H9 (cell line): ENCODE data around the gene AMDHD1. TPM values are rescaled to one million over a fixed set of nuclear protein-coding genes. Genes with fewer than 3 reads are reported as not detected.

Source experiments
- DNase-seq: peaks from one replicate; pipeline ENCODE4 v3.0.0-alpha.2; 2017
- H2AFZ ChIP-seq: one replicate; pipeline ENCODE4 v1.6.1; 2013; ENCODE audit warnings: mild to moderate bottlenecking, low read length, control low read depth, moderate library complexity
- H2AK5ac ChIP-seq: 2 replicates; pipeline ENCODE4 v1.6.1; 2013; ENCODE audit warnings: low read length, control low read depth, mixed read lengths; ENCODE audit not compliant: insufficient read length
- H2BK120ac ChIP-seq: one replicate; pipeline ENCODE4 v1.6.1; 2013; ENCODE audit warnings: low read depth, mild to moderate bottlenecking, low read length, control low read depth, inconsistent platforms; ENCODE audit not compliant: poor library complexity, severe bottlenecking
- H2BK12ac ChIP-seq: 2 replicates; pipeline ENCODE4 v1.6.1; 2013; ENCODE audit warnings: low read length, control low read depth, mixed read lengths, low read depth; ENCODE audit not compliant: insufficient read length
- H2BK15ac ChIP-seq: 2 replicates; pipeline ENCODE4 v1.6.1; 2013; ENCODE audit warnings: low read depth, low read length, control low read depth
- H2BK20ac ChIP-seq: one replicate; pipeline ENCODE4 v1.6.1; 2013; ENCODE audit warnings: low read depth, mild to moderate bottlenecking, low read length, control low read depth, inconsistent platforms; ENCODE audit not compliant: poor library complexity, severe bottlenecking
- H2BK5ac ChIP-seq: 2 replicates; pipeline ENCODE4 v1.6.1; 2013; ENCODE audit warnings: low read length, control low read depth, mixed read lengths; ENCODE audit not compliant: insufficient read length
- H3K14ac ChIP-seq: 2 replicates; pipeline ENCODE4 v1.6.1; 2013; ENCODE audit warnings: low read length, control low read depth; ENCODE audit not compliant: insufficient read depth
- H3K18ac ChIP-seq: 2 replicates; pipeline ENCODE4 v1.6.1; 2013; ENCODE audit warnings: low read depth, mild to moderate bottlenecking, mixed read lengths, low read length, control low read depth; ENCODE audit not compliant: insufficient read length
- H3K23ac ChIP-seq: 2 replicates; pipeline ENCODE4 v1.6.1; 2013; ENCODE audit warnings: low read length, control low read depth, mixed read lengths, low read depth; ENCODE audit not compliant: insufficient read length
- H3K23me2 ChIP-seq: 2 replicates; pipeline ENCODE4 v1.6.1; 2013; ENCODE audit warnings: low read depth, mild to moderate bottlenecking, mixed read lengths, low read length, control low read depth; ENCODE audit not compliant: insufficient read length, poor library complexity, severe bottlenecking
- H3K27ac ChIP-seq: 2 replicates; pipeline ENCODE4 v1.5.1; 2013; ENCODE audit warnings: low read length, control low read depth, mixed read lengths, low read depth; ENCODE audit not compliant: insufficient read length
- H3K27me3 ChIP-seq: 2 replicates; pipeline ENCODE4 v1.6.1; 2013; ENCODE audit warnings: low read length, control low read depth, inconsistent platforms; ENCODE audit not compliant: insufficient read depth
- H3K4ac ChIP-seq: 2 replicates; pipeline ENCODE4 v1.6.1; 2013; ENCODE audit warnings: low read depth, mild to moderate bottlenecking, control low read depth, inconsistent platforms, low read length, moderate library complexity
- H3K4me1 ChIP-seq: 2 replicates; pipeline ENCODE4 v1.6.1; 2013; ENCODE audit warnings: low read length, control low read depth, inconsistent platforms; ENCODE audit not compliant: insufficient read depth
- H3K4me2 ChIP-seq: 2 replicates; pipeline ENCODE4 v1.6.1; 2013; ENCODE audit warnings: low read length, control low read depth, mixed read lengths; ENCODE audit not compliant: insufficient read length, insufficient read depth
- H3K56ac ChIP-seq: 2 replicates; pipeline ENCODE4 v1.6.1; 2013; ENCODE audit warnings: low read depth, mild to moderate bottlenecking, mixed read lengths, low read length, control low read depth; ENCODE audit not compliant: insufficient read length
- H3K79me1 ChIP-seq: 2 replicates; pipeline ENCODE4 v1.6.1; 2013; ENCODE audit warnings: low read depth, mild to moderate bottlenecking, moderate library complexity, low read length, control low read depth, inconsistent platforms; ENCODE audit not compliant: insufficient read depth, poor library complexity, severe bottlenecking
- H3K79me2 ChIP-seq: 2 replicates; pipeline ENCODE4 v1.6.1; 2013; ENCODE audit warnings: low read length, control low read depth, inconsistent platforms; ENCODE audit not compliant: insufficient read depth
- H3K9ac ChIP-seq: 2 replicates; pipeline ENCODE4 v1.6.1; 2013; ENCODE audit warnings: low read length, control low read depth, mixed read lengths; ENCODE audit not compliant: insufficient read length; ENCODE audit errors: extremely low read depth
- H3K9me3 ChIP-seq: one replicate; pipeline ENCODE4 v1.6.1; 2013; ENCODE audit warnings: low read depth, low read length, inconsistent platforms; ENCODE audit not compliant: control insufficient read depth
- H3T11ph ChIP-seq: one replicate; pipeline ENCODE4 v1.6.1; 2013; ENCODE audit warnings: mild to moderate bottlenecking, low read length, control low read depth, inconsistent platforms
- H4K20me1 ChIP-seq: one replicate; pipeline ENCODE4 v1.6.1; 2013; ENCODE audit not compliant: control insufficient read depth, insufficient read length, insufficient read depth
- H4K5ac ChIP-seq: 2 replicates; pipeline ENCODE4 v1.6.1; 2013; ENCODE audit warnings: low read depth, mild to moderate bottlenecking, mixed read lengths, low read length, control low read depth; ENCODE audit not compliant: insufficient read length
- H4K8ac ChIP-seq: replicated peaks from 2 replicates; pipeline ENCODE4 v1.6.1; 2013; ENCODE audit warnings: low read length, control low read depth, mixed read lengths, low read depth; ENCODE audit not compliant: insufficient read length
- H4K91ac ChIP-seq: 2 replicates; pipeline ENCODE4 v1.6.1; 2013; ENCODE audit warnings: low read depth, mild to moderate bottlenecking, moderate library complexity, mixed read lengths, low read length, control low read depth; ENCODE audit not compliant: insufficient read length
- H3K27ac Mint-ChIP-seq, 3 experiments: 2 replicates in 2 of 3; 3 replicates in 1 of 3; pipeline ENCODE4 v1.8.0; 2020 to 2021; ENCODE audit warnings: mixed read lengths in 3 of 3, mild to moderate bottlenecking in 1 of 3, moderate library complexity in 1 of 3
- H3K27me3 Mint-ChIP-seq: 2 replicates; pipeline ENCODE4 v1.8.0; 2021; ENCODE audit warnings: low read depth, mild to moderate bottlenecking, moderate library complexity, mixed read lengths
- H3K36me3 Mint-ChIP-seq, 3 experiments: 2 replicates in 2 of 3; 3 replicates in 1 of 3; pipeline ENCODE4 v1.8.0; 2020 to 2021; ENCODE audit warnings: low read depth in 3 of 3, mixed read lengths in 3 of 3; ENCODE audit not compliant: insufficient read depth in 1 of 3
- H3K4me1 Mint-ChIP-seq, 2 experiments: 2 replicates each; pipeline ENCODE4 v1.8.0; 2020; ENCODE audit warnings: mixed read lengths in 2 of 2
- H3K4me3 Mint-ChIP-seq, 2 experiments: 2 replicates in 1 of 2; 3 replicates in 1 of 2; pipeline ENCODE4 v1.8.0; 2020 to 2021; ENCODE audit warnings: mild to moderate bottlenecking in 2 of 2, mixed read lengths in 2 of 2, moderate library complexity in 1 of 2
- H3K9me3 Mint-ChIP-seq, 2 experiments: 2 replicates in 1 of 2; 3 replicates in 1 of 2; pipeline ENCODE4 v1.8.0; 2020; ENCODE audit warnings: mild to moderate bottlenecking in 2 of 2, mixed read lengths in 2 of 2, moderate library complexity in 1 of 2
- CTCF ChIP-seq: fragments of 200-600 bp; sonication (generic); conservative IDR thresholded peaks from 3 replicates; pipeline ENCODE4 v1.8.0; 2021; ENCODE audit warnings: antibody characterized with exemption, mild to moderate bottlenecking
- total RNA-seq: library from RNA; stranded (reverse); gene quantifications from 2 replicates; pipeline ENCODE4 v1.2.1, GENCODE V29; 2021

The AMDHD1 gene
- total RNA-seq, 1 experiment from 2014 or later, result 0.42 TPM

- H4K8ac ChIP-seq, result no peak overlapping the region
- H2AFZ ChIP-seq, result no peak overlapping the region
- Mint-ChIP-seq H3K4me1 (peaks cover 25 to 35% of the 10 kb centered on the region in 2 experiments), H3K27ac (no peak overlapping the region), H3K36me3 (peaks cover 0 to 8% (median 0%) of the 10 kb centered on the region in 3 experiments; a peak in 1 of 7 replicates), H3K27me3 (no peaks in the 10 kb centered on the region; the same call in 1 of the 2 replicates), H3K4me3 (no peak overlapping the region), H3K9me3 (peaks cover 0 to 4% of the 10 kb centered on the region in 2 experiments; a peak in 2 of 5 replicates)
- no peaks in the 10 kb centered on the region for H4K20me1 ChIP-seq
- no peak overlapping the region for H3K4me2 ChIP-seq
- H3K23me2 ChIP-seq, result no peaks in the 10 kb centered on the region
- H4K91ac ChIP-seq, result no peak overlapping the region
- no peak for TF ChIP-seq CTCF
- no peak overlapping the region for H2BK15ac ChIP-seq
- H3K23ac ChIP-seq, result no peak overlapping the region
- H2BK5ac ChIP-seq, result no peak overlapping the region
- H2BK12ac ChIP-seq, result no peak overlapping the region
- H3K4me1 ChIP-seq, result no peaks in the 10 kb centered on the region; the same call in 1 of the 2 replicates
- no peak overlapping the region for H3K9ac ChIP-seq
- DNase-seq, result no peak
- no peak overlapping the region for H2AK5ac ChIP-seq
- no peaks in the 10 kb centered on the region for H3K27me3 ChIP-seq
- H3K9me3 ChIP-seq, result no peaks in the 10 kb centered on the region
- H3K79me1 ChIP-seq, result no peaks in the 10 kb centered on the region
- no peak overlapping the region for H4K5ac ChIP-seq
- H2BK120ac ChIP-seq, result no peak overlapping the region
- no peak overlapping the region for H3K18ac ChIP-seq
- H3K4ac ChIP-seq, result no peak overlapping the region
- no peak overlapping the region for H3K14ac ChIP-seq
- H3K27ac ChIP-seq, result no peak overlapping the region
- H3T11ph ChIP-seq, result no peak overlapping the region
- no peak overlapping the region for H2BK20ac ChIP-seq
- H3K56ac ChIP-seq, result no peak overlapping the region
- H3K79me2 ChIP-seq, result no peaks in the 10 kb centered on the region
Measured at GRCh38 chr12:95951515-95951914, 8.4 kb downstream of the AMDHD1 start.
